Sigmoid colon (tissue), 7 donors: ENCODE measurements around the gene CEACAM21. TPM values are rescaled to one million over a fixed set of nuclear protein-coding genes. Genes with fewer than 3 reads are reported as not detected.

Experiments
- DNase-seq: peaks from one replicate; pipeline ENCODE4 v3.0.0-alpha.2; 2019
- H3K27ac ChIP-seq, 4 donors: fragments of 200-600 bp; sonication (generic); one replicate each; pipeline ENCODE4 v1.5.1; 2016 to 2019; ENCODE audit warnings: mild to moderate bottlenecking in 1 of 4
- H3K27me3 ChIP-seq, 3 donors: fragments of 200-600 bp; sonication (generic); one replicate each; pipeline ENCODE4 v1.5.1; 2019; ENCODE audit warnings: mild to moderate bottlenecking in 1 of 3
- H3K36me3 ChIP-seq, 4 donors: fragments of 200-600 bp; sonication (generic); one replicate each; pipeline ENCODE4 v1.5.1; 2016 to 2019
- H3K4me1 ChIP-seq, 4 donors: fragments of 200-600 bp; sonication (generic); one replicate each; pipeline ENCODE4 v1.5.1; 2017 to 2019
- H3K4me3 ChIP-seq, 4 donors: fragments of 200-600 bp; sonication (generic); one replicate each; pipeline ENCODE4 v1.5.1; 2017 to 2019; ENCODE audit warnings: mild to moderate bottlenecking in 2 of 4, moderate library complexity in 1 of 4
- H3K9me3 ChIP-seq, 4 donors: fragments of 200-600 bp in 3 of 4; sonication (generic) in 3 of 4; one replicate each; pipeline versions ENCODE4 v1.5.1 to v1.6.1; 2013 to 2019
- EP300 ChIP-seq, 4 donors: sonication (generic); formaldehyde crosslinking; IDR thresholded peaks; one replicate each; pipeline ENCODE4 v1.6.1; 2017; ENCODE audit warnings: antibody characterized with exemption in 4 of 4
- POLR2A ChIP-seq, 2 donors: fragments of 450-650 bp; IDR thresholded peaks; one replicate each; pipeline ENCODE4 v1.6.1; 2016; ENCODE audit warnings: antibody characterized with exemption in 2 of 2, mild to moderate bottlenecking in 2 of 2, moderate library complexity in 2 of 2
- POLR2AphosphoS5 ChIP-seq, 4 donors: sonication (generic); formaldehyde crosslinking; IDR thresholded peaks; one replicate each; pipeline ENCODE4 v1.6.1; 2017; ENCODE audit warnings: antibody characterized with exemption in 4 of 4
- WGBS, 2 donors: extraction: QIAGEN DNeasy Blood & Tissue Kit; methylation state at CpG; one replicate each; pipeline ENCODE4 v1.1.7; 2013; 5-methylcytosine and 5-hydroxymethylcytosine counted together
- intact Hi-C: fragments of 100-400 bp; cut with DNase I; formaldehyde crosslinking; loops from one replicate; pipeline ENCODE4 v1.15.1; 2023
- polyA plus RNA-seq, 3 donors: library from polyadenylated mRNA; stranded (reverse); fragments of 200-250 nt; gene quantifications; one replicate each; pipeline ENCODE4 v1.2.3, GENCODE V29; 2013
- total RNA-seq, 4 donors: library from RNA; depleted of rRNA; stranded (reverse); fragments of >200 nt; gene quantifications; one replicate each; pipeline ENCODE4 v1.1.0, GENCODE V29; 2016
- TF ChIP-seq, protein P1 (sequence below), 4 experiments: fragments of 450-650 bp in 3 of 4; fragments of 200-600 bp in 1 of 4; IDR thresholded peaks; one replicate each; pipeline ENCODE4 v1.5.1; 2016 to 2019; ENCODE audit warnings: antibody characterized with exemption in 4 of 4, mild to moderate bottlenecking in 3 of 4, moderate library complexity in 2 of 4
- donor health status: healthy with polysubstance abuse.
- donor health status: Bipolar disorder and iron deficiency.
- donor health status: healthy.

Gene CEACAM21
- total and polyA plus RNA-seq, 7 donors, result 1.5 to 11.9 (median 3.2) TPM; not detected in 3

DNA sequence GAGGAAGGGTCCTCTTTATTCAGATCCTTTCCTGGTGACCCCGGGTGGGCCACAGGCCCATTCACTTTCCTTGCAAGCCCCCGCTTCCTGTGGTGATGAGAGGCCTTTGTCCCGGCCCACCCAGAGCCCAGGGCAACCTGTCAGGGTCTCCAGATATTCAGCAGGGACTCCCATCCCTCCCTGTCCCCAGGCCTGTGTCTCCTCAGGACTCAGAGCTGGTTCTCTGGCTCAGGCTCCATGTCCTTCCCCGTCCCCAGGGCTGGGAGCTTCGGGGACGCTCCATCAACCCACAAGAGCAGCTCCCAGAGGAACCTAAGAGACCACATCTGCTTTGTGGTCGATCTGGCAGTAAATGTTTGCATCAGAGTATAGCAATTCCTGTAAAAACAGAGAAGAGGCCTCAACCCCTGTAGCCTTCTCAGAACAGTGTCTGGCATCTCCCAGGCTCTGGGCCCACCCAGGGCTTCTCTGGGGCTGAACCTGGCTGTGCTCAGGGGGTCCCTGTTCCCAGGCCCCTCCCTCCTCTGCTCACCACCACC is 43.1 kb downstream of the CEACAM21 start:
- Histone ChIP-seq H3K27me3 (peaks cover 0 to 5% (median 0%) of the 10 kb centered on the region in 3 donors), H3K4me3 (no peak overlapping the region), H3K4me1 (no peaks in the 10 kb centered on the region), H3K36me3 (no peaks in the 10 kb centered on the region), H3K27ac (no peak overlapping the region), H3K9me3 (no peaks in the 10 kb centered on the region)
- WGBS, 2 donors, result 29 to 39% methylated on average over 7 of the region's 7 CpGs
- DNase-seq, result no peak
- TF ChIP-seq EP300 (IDR thresholded peaks at IDR 0.05) (no peak), POLR2A (IDR thresholded peaks at IDR 0.05) (no peak), POLR2AphosphoS5 (IDR thresholded peaks at IDR 0.05) (no peak)
- TF ChIP-seq, protein P1, sequence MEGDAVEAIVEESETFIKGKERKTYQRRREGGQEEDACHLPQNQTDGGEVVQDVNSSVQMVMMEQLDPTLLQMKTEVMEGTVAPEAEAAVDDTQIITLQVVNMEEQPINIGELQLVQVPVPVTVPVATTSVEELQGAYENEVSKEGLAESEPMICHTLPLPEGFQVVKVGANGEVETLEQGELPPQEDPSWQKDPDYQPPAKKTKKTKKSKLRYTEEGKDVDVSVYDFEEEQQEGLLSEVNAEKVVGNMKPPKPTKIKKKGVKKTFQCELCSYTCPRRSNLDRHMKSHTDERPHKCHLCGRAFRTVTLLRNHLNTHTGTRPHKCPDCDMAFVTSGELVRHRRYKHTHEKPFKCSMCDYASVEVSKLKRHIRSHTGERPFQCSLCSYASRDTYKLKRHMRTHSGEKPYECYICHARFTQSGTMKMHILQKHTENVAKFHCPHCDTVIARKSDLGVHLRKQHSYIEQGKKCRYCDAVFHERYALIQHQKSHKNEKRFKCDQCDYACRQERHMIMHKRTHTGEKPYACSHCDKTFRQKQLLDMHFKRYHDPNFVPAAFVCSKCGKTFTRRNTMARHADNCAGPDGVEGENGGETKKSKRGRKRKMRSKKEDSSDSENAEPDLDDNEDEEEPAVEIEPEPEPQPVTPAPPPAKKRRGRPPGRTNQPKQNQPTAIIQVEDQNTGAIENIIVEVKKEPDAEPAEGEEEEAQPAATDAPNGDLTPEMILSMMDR (IDR thresholded peaks at IDR 0.05), result no peak
- intact Hi-C loops, result no loop called here

DNA sequence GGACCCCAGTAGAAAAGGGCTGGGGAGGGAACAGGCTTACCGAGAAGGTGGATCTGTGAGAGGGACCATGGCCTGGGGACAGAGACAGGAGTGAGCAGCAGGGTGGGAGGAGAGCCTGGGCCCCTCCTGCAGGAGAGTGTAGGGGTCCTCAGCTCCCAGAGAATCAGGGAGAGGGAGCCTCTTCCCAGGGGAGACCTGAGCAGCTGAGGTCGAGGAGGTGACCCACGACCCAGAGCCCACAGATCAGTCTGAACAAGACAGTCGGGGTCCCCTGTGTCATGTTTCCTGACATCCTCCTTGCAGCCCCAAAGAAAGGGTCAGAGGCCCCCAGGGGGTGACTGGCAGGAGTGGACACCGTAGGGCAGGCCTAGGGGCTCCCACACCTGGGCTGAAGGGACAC is 44.2 kb downstream of the CEACAM21 start:
- TF ChIP-seq POLR2A (IDR thresholded peaks at IDR 0.05), result no peak
- TF ChIP-seq POLR2AphosphoS5 (IDR thresholded peaks at IDR 0.05), result no peak
- no peak for TF ChIP-seq EP300 (IDR thresholded peaks at IDR 0.05)
- TF ChIP-seq, protein P1 (IDR thresholded peaks at IDR 0.05), result no peak
- WGBS, 2 donors, result 69 to 74% methylated on average over 5 of the region's 5 CpGs
- intact Hi-C loops, result no loop called here

DNA sequence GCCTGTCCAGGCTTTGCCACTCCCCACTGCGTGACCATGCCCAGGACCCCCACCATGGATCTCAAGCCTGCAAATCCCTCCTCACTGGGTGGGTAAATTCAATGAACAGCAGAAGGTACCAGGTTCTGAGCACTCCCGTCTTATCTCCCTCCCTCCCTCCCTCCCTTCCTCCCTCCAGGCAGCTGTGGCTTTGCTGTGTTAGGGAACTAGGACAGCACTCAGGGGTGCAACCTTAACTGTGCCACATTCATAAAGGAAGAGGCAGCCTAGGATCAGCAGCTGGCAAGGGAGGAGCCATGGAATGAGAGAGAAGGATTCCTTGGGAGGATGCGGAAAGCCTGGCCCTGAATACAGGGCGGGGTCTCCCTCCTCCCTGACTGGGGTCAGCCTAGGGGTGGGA is 45.3 kb downstream of the CEACAM21 start:
- Histone ChIP-seq H3K36me3 (no peaks in the 10 kb centered on the region), H3K27ac (no peak overlapping the region), H3K4me1 (no peaks in the 10 kb centered on the region), H3K27me3 (peaks cover 0 to 8% (median 0%) of the 10 kb centered on the region in 3 donors), H3K9me3 (no peaks in the 10 kb centered on the region), H3K4me3 (no peak overlapping the region)
- no peak for DNase-seq
- intact Hi-C loops, result no loop called here
- 48 to 60% methylated on average over 4 of the region's 4 CpGs for WGBS, 2 donors
- TF ChIP-seq, protein P1 (IDR thresholded peaks at IDR 0.05), result no peak
- no peak for TF ChIP-seq POLR2A (IDR thresholded peaks at IDR 0.05)
- TF ChIP-seq EP300 (IDR thresholded peaks at IDR 0.05), result no peak
- TF ChIP-seq POLR2AphosphoS5 (IDR thresholded peaks at IDR 0.05), result no peak

More for the DNA sequence above, 44.2 kb downstream of the CEACAM21 start:
- DNase-seq, result no peak
- H3K27me3 ChIP-seq, result peaks cover 0 to 5% (median 0%) of the 10 kb centered on the region in 3 donors
- H3K4me1 ChIP-seq, result no peaks in the 10 kb centered on the region
- H3K27ac ChIP-seq, result no peak overlapping the region
- H3K36me3 ChIP-seq, result no peaks in the 10 kb centered on the region
- H3K4me3 ChIP-seq, result no peak overlapping the region
- H3K9me3 ChIP-seq, result no peaks in the 10 kb centered on the region

DNA sequence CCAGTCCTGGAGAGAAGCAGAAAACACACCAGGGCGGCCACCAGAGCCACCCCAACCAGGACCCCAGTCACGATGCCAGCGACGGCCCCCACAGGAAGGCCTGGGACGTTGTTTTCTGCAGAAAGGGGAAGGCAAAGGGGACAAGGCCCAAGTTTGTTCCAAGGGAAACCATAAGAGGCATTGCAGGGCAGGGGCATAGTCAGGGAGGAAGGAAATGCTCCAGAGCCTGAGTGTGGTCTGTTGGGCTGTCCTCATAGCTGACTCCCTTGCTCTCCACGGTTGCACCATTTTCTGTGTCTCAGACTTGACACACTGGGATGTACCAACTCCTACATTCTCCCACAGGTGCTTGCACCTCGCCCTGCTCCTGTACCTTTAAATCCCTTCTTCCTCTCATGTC is 45.7 kb downstream of the CEACAM21 start:
- TF ChIP-seq POLR2AphosphoS5 (IDR thresholded peaks at IDR 0.05) (no peak), EP300 (IDR thresholded peaks at IDR 0.05) (no peak), POLR2A (IDR thresholded peaks at IDR 0.05) (no peak)
- TF ChIP-seq, protein P1 (IDR thresholded peaks at IDR 0.05), result no peak
- Histone ChIP-seq H3K4me1 (no peaks in the 10 kb centered on the region), H3K4me3 (no peak overlapping the region), H3K9me3 (no peaks in the 10 kb centered on the region), H3K27ac (no peak overlapping the region), H3K27me3 (peaks cover 0 to 9% (median 0%) of the 10 kb centered on the region in 3 donors), H3K36me3 (no peaks in the 10 kb centered on the region)
- intact Hi-C loops, result no loop called here
- DNase-seq, result no peak
- 46 to 67% methylated on average over 7 of the region's 7 CpGs for WGBS, 2 donors

DNA sequence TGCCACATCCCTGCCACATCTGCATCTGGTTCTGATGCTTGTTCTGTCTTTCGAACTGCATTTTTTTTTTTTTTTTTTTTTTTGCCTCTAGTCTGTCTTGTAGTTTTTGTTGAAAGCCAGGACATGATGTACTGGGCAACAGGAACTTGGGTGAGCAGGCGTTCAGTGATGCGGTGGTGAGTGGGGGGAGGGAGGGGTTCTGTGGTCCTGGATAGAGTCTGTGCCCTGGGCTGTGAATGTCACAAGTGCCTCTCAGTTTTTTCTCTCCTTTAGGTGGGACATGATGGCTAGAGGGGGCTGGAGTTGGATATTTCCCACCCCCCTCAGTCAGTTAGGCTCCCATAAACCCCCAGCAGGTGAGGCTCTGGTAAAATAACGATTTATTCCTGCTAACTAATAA is 47.4 kb downstream of the CEACAM21 start:
- intact Hi-C loops, result no loop called here
- H3K4me3 ChIP-seq, result no peak overlapping the region

More for the DNA sequence above, 47.4 kb downstream of the CEACAM21 start:
- Histone ChIP-seq H3K27me3 (peaks cover 0 to 21% (median 0%) of the 10 kb centered on the region in 3 donors), H3K27ac (no peak overlapping the region), H3K9me3 (no peaks in the 10 kb centered on the region), H3K36me3 (no peaks in the 10 kb centered on the region), H3K4me1 (no peaks in the 10 kb centered on the region)
- DNase-seq, result no peak
- WGBS, 2 donors, result 69 to 71% methylated on average over 4 of the region's 4 CpGs
- no peak for TF ChIP-seq POLR2A (IDR thresholded peaks at IDR 0.05)
- no peak for TF ChIP-seq EP300 (IDR thresholded peaks at IDR 0.05)
- TF ChIP-seq POLR2AphosphoS5 (IDR thresholded peaks at IDR 0.05), result no peak
- TF ChIP-seq, protein P1 (IDR thresholded peaks at IDR 0.05), result no peak
